Stimulated activated CD8-positive, alpha-beta memory T cell treated with anti-CD3 and anti-CD28 coated beads, Interleukin-7, amount 100 ng/mL, for 4 hours (primary cell): ENCODE data around the gene RASGEF1C.

Experiments used
- DNase-seq, 2 donors: peaks; one replicate each; pipeline ENCODE4 v3.0.0-alpha.2; 2020; ENCODE audit warnings: low read depth in 2 of 2

The RASGEF1C gene

GRCh38 chr5:180179442-180180420 is 29.3 kb downstream of the RASGEF1C start:
- DNase-seq = no peak

GRCh38 chr5:180178531-180179441 is 30.2 kb downstream of the RASGEF1C start:
- no peak for DNase-seq

- no peak for DNase-seq
These were observed 32.8 kb downstream of the RASGEF1C start for GRCh38 chr5:180176191-180176590.

GRCh38 chr5:180175015-180175431 is 34.0 kb downstream of the RASGEF1C start:
- no peak for DNase-seq

GRCh38 chr5:180174587-180174972 is 34.4 kb downstream of the RASGEF1C start:
- no peak for DNase-seq

- no peak for DNase-seq
These were observed 35.0 kb downstream of the RASGEF1C start for GRCh38 chr5:180173875-180174586.

GRCh38 chr5:180173198-180173544 is 35.8 kb downstream of the RASGEF1C start:
- no peak for DNase-seq

GRCh38 chr5:180172447-180173197 is 36.4 kb downstream of the RASGEF1C start:
- DNase-seq = no peak

GRCh38 chr5:180171568-180172094 is 37.4 kb downstream of the RASGEF1C start:
- no peak for DNase-seq

- no peak for DNase-seq
These were observed 38.0 kb downstream of the RASGEF1C start for GRCh38 chr5:180170810-180171567.

- no peak for DNase-seq
These were observed 38.8 kb downstream of the RASGEF1C start for GRCh38 chr5:180170106-180170809.

- no peak for DNase-seq
These were observed 39.5 kb downstream of the RASGEF1C start for GRCh38 chr5:180169248-180170105.

GRCh38 chr5:180168758-180169157 is 40.3 kb downstream of the RASGEF1C start:
- DNase-seq = no peak

GRCh38 chr5:180166176-180166575 is 42.8 kb downstream of the RASGEF1C start:
- DNase-seq = no peak

- no peak for DNase-seq
These were observed 46.7 kb downstream of the RASGEF1C start for GRCh38 chr5:180162304-180162661.

- no peak for DNase-seq
These were observed 47.3 kb downstream of the RASGEF1C start for GRCh38 chr5:180161420-180162303.

GRCh38 chr5:180160789-180161188 is 48.2 kb downstream of the RASGEF1C start:
- no peak for DNase-seq

GRCh38 chr5:180160215-180160614 is 48.8 kb downstream of the RASGEF1C start:
- DNase-seq = no peak
